Activated gamma-delta T cell treated with anti-CD3 and anti-CD28 coated beads, Interleukin-2, amount 50 U/mL, for 16 hours (primary cell): ENCODE results near the gene DDX53.

Experiments used
- DNase-seq: peaks from one replicate; pipeline ENCODE4 v3.0.0-alpha.2; 2020; ENCODE audit warnings: low read depth

The DDX53 gene

DNA sequence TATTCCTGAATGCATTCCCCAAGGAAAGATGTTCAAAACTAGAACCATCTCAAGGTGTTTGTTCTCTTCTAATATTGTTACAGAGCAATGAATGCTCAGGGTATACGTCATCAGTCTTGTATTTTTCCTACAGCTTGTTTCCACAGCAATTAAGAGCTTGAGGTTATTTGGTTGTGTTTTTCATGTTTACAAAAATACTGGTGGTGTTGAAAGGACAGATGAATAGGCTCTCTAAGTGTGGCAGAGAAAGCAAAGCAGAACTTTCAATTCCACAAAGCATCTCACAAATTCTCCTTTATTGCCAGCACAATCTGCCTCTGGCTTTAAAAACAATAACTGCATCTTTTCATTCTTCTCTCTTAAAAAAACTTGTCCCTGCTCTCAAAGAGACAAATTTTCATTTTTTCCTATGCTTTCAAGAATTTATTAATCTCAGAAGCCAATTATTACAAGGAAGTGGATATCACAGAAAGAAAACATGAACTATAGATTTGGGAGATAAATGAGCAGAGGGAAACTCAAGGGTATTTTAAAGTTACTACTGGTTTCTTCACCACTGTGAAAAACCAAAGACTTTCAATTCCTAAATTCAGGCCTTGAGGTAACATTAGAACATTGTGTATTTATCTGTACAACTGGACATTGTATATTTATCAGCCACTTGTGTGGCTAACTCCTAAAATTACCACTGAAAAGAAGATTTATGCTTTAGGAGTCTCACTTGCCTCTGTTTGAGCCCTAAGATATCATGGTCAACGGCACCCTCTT lies 49.2 kb downstream of the DDX53 start:
- no peak for DNase-seq

- no peak for DNase-seq
Observed at GRCh38 chrX:23052324-23052723, 52.6 kb downstream of the DDX53 start.
